ENCODE measurements around the gene TJP2. TPM values are rescaled to one million over a fixed set of nuclear protein-coding genes. Genes with fewer than 3 reads are reported as not detected.

The TJP2 gene
- total and polyA plus RNA-seq, 10 of the 15 experiments (the other 5 are each of a cell fraction or from before 2014, with no cell fraction given): 6.4 to 59.9 (median 29.7) TPM

DNA sequence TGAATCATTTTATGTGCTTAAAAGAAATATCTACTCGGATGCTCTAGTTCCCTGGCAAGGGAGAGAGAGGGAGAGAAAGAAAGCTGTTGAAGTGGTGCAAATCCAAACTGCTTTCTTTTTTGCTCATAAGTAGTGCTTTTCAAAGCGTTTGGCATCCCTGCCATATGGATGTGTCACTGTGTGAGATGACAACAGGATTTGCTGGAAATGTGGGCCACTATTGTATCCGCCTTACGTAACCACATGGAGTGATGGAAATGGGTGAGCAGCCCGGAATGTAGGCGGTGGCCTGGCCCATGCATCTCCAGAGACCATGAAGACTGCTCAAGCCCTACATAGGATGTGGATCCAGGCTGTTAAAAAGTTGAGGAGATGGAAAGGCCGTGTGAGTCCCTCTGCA, 30.8 kb downstream of the TJP2 start:
- ChIA-PET RAD21 (ENCODE audit: unreplicated experiment) (no interaction called here), CTCF (no interaction called here), SMC1A (ENCODE audit: uncharacterized antibody, unreplicated experiment) (interaction anchor here (0.8 kb wide), 2 partner anchors 10 to 31 kb away, joined by 3 read pairs; partner anchors contain the start of gene TJP2), POLR2A (no interaction called here)
- Histone ChIP-seq H3K9me3 (replicated peaks; ENCODE audit: control insufficient read depth, insufficient read depth, low read length) (no peaks in the 10 kb centered on the region), H3K27me3 (replicated peaks in 1 of 2; ENCODE audit: control insufficient read depth in 2 of 2, insufficient read depth in 2 of 2, low read length in 1 of 2) (no peaks in the 10 kb centered on the region), H2AFZ (ENCODE audit: control insufficient read depth, low read depth, low read length) (no peak overlapping the region), H3K4me3 (no peak overlapping the region), H3K4me2 (ENCODE audit: control insufficient read depth, insufficient read depth) (no peak overlapping the region), H3K79me2 (ENCODE audit: control insufficient read depth, insufficient read depth, low read length) (peaks cover 6% of the 10 kb centered on the region), H3K27ac (ENCODE audit: control insufficient read depth, insufficient read depth) (no peak overlapping the region), H3K4me1 (ENCODE audit: control insufficient read depth, insufficient read depth, low read length) (no peaks in the 10 kb centered on the region), H3K9ac (ENCODE audit: control insufficient read depth, insufficient read depth, low read length) (no peak overlapping the region), H4K20me1 (ENCODE audit: control insufficient read depth, insufficient read depth) (no peaks in the 10 kb centered on the region; the same call in 1 of the 2 replicates), H3K36me3 (ENCODE audit: control insufficient read depth in 2 of 2, insufficient read depth in 2 of 2, low read length in 1 of 2) (no peaks in the 10 kb centered on the region; a peak in 2 of 4 replicates)
- intact Hi-C loops (cut with micrococcal nuclease; ENCODE audit: unreplicated experiment): no loop called here
- TF ChIP-seq FOXM1 (IDR thresholded peaks at IDR 0.05; ENCODE audit: low read depth, low read length) (no peak), EED (IDR thresholded peaks at IDR 0.05; ENCODE audit: low read depth) (no peak), ZNF274 (IDR thresholded peaks at IDR 0.05; ENCODE audit: insufficient read depth, insufficient read length) (no peak), IRF3 (IDR thresholded peaks at IDR 0.05) (no peak), HDGF (IDR thresholded peaks at IDR 0.05) (no peak), PML (IDR thresholded peaks at IDR 0.05; ENCODE audit: low read length) (no peak), RFX5 (IDR thresholded peaks at IDR 0.05; ENCODE audit: low read depth, low read length) (no peak), GABPA (IDR thresholded peaks at IDR 0.05; ENCODE audit: low read depth) (no peak), HCFC1 (IDR thresholded peaks at IDR 0.05; ENCODE audit: low read length) (no peak), PAX5 (IDR thresholded peaks at IDR 0.05; ENCODE audit: borderline replicate concordance, low read depth, low read length) (no peak)
- TF ChIP-seq, protein P1, sequence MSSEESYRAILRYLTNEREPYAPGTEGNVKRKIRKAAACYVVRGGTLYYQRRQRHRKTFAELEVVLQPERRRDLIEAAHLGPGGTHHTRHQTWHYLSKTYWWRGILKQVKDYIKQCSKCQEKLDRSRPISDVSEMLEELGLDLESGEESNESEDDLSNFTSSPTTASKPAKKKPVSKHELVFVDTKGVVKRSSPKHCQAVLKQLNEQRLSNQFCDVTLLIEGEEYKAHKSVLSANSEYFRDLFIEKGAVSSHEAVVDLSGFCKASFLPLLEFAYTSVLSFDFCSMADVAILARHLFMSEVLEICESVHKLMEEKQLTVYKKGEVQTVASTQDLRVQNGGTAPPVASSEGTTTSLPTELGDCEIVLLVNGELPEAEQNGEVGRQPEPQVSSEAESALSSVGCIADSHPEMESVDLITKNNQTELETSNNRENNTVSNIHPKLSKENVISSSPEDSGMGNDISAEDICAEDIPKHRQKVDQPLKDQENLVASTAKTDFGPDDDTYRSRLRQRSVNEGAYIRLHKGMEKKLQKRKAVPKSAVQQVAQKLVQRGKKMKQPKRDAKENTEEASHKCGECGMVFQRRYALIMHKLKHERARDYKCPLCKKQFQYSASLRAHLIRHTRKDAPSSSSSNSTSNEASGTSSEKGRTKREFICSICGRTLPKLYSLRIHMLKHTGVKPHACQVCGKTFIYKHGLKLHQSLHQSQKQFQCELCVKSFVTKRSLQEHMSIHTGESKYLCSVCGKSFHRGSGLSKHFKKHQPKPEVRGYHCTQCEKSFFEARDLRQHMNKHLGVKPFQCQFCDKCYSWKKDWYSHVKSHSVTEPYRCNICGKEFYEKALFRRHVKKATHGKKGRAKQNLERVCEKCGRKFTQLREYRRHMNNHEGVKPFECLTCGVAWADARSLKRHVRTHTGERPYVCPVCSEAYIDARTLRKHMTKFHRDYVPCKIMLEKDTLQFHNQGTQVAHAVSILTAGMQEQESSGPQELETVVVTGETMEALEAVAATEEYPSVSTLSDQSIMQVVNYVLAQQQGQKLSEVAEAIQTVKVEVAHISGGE (CRISPR knock-in tag; IDR thresholded peaks at IDR 0.05): no peak
- TF ChIP-seq, protein P2, sequence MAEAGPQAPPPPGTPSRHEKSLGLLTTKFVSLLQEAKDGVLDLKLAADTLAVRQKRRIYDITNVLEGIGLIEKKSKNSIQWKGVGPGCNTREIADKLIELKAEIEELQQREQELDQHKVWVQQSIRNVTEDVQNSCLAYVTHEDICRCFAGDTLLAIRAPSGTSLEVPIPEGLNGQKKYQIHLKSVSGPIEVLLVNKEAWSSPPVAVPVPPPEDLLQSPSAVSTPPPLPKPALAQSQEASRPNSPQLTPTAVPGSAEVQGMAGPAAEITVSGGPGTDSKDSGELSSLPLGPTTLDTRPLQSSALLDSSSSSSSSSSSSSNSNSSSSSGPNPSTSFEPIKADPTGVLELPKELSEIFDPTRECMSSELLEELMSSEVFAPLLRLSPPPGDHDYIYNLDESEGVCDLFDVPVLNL (IDR thresholded peaks at IDR 0.05; ENCODE audit: low read depth, low read length): no peak
- TF ChIP-seq, protein P3, sequence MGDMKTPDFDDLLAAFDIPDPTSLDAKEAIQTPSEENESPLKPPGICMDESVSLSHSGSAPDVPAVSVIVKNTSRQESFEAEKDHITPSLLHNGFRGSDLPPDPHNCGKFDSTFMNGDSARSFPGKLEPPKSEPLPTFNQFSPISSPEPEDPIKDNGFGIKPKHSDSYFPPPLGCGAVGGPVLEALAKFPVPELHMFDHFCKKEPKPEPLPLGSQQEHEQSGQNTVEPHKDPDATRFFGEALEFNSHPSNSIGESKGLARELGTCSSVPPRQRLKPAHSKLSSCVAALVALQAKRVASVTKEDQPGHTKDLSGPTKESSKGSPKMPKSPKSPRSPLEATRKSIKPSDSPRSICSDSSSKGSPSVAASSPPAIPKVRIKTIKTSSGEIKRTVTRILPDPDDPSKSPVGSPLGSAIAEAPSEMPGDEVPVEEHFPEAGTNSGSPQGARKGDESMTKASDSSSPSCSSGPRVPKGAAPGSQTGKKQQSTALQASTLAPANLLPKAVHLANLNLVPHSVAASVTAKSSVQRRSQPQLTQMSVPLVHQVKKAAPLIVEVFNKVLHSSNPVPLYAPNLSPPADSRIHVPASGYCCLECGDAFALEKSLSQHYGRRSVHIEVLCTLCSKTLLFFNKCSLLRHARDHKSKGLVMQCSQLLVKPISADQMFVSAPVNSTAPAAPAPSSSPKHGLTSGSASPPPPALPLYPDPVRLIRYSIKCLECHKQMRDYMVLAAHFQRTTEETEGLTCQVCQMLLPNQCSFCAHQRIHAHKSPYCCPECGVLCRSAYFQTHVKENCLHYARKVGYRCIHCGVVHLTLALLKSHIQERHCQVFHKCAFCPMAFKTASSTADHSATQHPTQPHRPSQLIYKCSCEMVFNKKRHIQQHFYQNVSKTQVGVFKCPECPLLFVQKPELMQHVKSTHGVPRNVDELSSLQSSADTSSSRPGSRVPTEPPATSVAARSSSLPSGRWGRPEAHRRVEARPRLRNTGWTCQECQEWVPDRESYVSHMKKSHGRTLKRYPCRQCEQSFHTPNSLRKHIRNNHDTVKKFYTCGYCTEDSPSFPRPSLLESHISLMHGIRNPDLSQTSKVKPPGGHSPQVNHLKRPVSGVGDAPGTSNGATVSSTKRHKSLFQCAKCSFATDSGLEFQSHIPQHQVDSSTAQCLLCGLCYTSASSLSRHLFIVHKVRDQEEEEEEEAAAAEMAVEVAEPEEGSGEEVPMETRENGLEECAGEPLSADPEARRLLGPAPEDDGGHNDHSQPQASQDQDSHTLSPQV (IDR thresholded peaks at IDR 0.05): no peak
- TF ChIP-seq, protein P4, sequence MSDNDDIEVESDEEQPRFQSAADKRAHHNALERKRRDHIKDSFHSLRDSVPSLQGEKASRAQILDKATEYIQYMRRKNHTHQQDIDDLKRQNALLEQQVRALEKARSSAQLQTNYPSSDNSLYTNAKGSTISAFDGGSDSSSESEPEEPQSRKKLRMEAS (IDR thresholded peaks at IDR 0.05; ENCODE audit: low read depth, low read length): no peak
- 72% methylated on average over 7 of the region's 7 CpGs for WGBS (ENCODE audit: insufficient coverage, insufficient replicate concordance, low lambda C conversion rate, missing lambda C conversion rate)
- FAIRE-seq (no peak), DNase-seq (ENCODE audit: low read depth, low spot score) (no peak), ATAC-seq (no peak)
- in situ Hi-C loops (cut with MboI): no loop called here
- no TSS peak for BruUV-seq (replicated peaks)

All from GM12878 (cell line).